NCI-H187 (cell line): Measurements from ENCODE around the gene SNRNP70.

Experiments
- DNase-seq, 2 experiments: peaks; one replicate each; lab custom pipeline; 2025; lab: John Stamatoyannopoulos, UW

Gene SNRNP70

DNA sequence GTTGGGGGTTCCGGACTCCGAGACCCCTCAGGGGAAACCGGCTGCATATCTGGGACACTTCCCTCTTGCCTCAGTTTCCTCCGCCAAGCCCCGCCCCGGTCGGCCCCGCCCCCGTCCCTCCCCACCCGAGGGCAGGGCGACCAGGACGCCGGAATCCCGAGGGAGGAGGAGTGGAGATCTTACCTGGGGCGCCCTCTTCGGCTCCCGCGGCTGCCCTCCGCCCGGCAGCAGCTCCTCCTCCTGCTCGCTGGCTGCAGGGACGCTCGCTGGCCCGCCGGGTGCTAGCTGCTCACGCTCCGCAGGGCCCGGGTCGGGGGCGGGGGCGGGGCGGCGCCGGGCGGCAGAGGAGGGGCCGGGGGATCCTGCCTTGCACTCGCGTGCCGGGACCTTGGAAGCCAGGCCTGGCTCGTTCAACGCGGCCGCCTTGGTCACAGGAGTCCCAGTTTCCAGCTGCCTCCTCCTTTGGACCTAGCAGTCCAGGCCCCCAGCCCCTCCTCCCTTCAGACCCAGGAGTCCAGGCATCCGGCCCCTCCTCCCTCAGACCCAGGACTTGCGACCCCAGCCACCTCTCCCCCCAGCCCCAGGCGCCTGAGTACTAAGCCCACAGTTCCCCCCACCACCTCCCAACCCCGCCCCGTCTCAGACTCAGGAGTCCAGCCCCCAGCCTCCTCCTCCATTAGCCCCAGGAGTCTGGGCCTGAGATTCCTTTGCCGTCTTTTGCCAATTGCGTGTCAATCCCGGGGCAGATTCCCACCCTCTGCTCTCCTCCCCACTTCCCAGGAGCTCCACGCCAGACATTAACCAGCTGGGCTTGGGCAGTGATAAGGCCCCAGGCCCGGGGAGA lies 20.3 kb upstream of the SNRNP70 start, which contains the start of gene NTF4:
TSS of gene NTF4 (minus strand) at position 51 of the 844 bp plus-strand sequence. CDS start 2,821 bp downstream, outside the sequence.
- DNase-seq: no peak

DNA sequence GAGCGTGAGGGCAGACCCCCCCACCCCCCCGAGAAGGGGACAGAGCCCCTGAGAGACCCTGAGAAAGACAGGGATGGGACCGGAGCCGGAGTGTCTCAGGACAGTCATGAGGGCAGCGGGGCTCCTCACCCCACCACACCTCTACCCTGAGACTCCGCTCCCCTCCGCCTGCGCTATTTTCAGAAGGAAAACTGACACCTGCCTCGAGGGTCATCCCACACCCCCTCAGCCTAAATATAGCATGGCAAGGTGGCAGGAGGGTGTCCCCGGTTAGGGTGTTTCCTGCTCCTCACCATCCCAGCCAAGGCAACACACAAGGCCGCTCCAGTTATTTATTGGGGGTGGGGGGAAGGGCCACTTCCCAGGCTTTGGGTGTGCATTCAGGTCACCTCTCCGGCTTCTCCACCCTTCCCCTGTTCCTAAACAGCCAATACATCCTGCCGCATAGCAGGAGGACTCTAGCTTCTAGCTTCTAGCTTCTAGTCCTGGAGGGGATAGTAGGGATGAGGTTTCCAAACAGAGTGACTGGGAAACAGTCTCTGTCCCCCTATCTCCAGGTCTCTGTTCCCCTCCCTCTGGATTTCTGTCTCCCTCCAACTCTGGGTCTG lies 19.2 kb upstream of the SNRNP70 start:
- DNase-seq: no peak

DNA sequence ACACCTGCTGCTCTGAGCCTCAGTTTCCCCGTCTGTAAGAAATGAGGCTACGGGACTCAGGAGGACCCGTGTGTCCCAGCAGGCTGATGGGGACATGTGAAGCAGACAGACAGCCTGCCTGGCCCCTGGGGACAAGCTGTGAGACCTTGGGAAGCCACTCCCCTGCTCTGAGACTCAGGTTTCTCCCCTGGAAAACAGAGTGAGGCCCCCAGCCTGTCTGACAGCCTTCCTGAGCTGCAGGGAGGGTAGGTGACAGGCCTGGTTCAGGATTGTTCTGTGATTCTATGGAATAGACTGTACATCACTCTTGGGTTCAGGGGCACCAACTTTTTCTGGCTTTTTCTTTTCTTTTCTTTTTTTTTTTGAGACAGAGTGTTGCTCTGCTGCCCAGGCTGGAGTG lies 17.7 kb upstream of the SNRNP70 start:
- no peak for DNase-seq

DNA sequence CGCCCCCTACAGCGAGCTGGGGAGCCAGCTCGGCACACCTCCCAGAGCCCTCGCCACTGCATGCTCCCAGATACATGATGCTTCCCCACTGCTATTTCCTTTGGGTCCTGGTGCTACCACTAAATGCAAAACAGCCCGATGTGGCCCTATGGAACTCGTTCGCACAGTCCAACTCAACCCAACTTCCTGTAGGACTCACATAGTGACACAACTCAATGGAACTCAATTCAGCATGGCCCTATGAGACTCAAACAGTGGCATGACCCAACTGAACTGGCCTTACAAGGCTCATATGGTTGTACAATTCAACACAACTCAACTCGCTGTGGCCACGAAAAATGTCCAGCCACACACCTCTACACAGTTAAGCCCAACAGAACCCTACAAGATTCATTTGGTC lies 16.2 kb upstream of the SNRNP70 start:
- DNase-seq: no peak

DNA sequence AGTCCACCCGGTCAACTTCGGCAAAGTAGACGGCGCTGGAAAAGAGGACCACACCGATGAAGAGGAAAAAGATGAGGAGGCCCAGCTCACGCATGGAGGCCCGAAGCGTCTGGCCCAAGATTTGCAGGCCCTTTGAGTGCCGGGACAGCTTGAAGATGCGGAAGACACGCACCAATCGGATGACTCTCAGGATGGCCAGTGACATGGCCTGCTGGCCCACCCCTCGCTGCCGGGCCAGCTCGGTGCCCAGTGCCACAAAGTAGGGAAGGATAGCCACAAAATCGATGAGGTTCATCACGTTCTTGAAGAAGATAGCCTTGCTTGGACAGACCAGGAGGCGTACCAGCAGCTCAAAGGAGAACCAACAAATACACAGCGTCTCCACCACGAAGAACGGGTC lies 14.8 kb upstream of the SNRNP70 start:
- DNase-seq: no peak

DNA sequence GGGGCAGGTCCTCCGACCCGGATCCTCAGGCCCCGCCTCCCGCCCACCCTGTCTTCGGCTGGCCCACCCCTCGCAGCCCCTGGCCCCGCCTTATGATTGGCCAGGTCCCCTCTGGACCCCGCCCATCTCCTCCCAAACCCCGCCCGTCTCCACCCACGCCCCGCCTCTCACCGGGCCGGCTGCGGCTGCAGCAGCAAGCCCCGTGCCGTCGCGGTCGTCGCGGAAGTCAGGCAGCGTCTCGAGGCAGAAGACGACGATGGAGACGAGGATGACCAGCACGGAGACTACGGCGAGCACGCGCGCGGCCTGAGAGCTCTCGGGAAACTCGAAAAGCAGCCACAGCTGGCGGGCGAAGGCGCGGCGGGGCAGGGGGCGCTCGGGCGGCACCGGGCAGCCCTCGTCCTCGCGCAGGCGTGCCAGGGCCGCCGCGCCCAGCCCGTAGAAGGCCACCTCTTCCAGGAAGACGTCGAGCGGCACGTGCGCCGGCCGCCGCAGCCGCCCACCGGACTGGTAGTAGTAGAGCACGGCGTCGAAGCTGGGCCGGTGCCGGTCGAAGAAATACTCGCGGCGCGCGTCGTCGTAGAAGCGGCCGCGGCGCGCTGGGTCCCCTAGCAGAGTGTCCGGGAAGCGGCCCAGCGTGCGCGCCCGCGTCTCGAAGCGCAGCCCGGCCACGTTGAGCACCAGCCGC lies 13.2 kb upstream of the SNRNP70 start:
- no peak for DNase-seq

DNA sequence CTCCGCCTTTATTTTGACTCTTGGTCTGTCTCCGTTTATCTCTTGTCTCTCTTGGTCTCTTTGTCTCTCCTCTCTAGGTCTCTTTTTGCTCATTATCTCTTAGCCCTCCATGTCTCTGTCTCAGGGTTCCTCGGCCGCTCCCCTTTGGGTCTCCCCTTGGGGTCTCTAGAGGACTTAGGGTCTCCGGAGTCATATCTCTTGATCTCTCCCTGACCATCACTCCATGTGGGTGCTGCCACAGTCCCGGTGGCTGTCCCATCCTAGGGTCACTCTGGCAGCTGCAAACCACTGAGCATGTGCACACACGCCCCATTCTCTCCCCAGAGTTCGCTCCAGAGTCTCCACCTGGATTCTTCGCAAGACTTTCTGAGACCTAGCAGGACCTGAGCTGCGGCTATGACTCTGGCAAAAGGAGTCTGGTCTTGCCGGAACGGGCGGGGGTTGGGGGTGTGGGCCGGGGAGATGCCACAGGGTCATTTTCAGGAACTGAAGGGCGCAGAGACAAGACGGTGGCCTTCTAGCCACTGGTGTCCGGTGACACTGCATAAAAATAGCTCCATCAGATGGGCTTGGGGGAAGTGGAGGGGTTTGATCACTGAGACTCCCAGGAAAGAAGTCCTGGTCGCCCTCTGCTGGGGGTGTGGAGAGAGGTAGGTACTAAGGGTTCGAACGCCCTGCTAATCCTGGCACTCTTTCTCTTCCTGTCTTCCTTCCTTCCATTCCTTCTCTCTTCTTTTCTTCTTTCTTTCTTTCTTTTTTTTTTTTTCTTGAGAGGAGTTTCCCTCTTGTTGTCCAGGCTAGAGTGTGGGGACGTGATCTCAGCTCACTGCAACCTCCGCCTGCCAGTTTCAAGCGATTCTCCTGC lies 11.5 kb upstream of the SNRNP70 start:
- DNase-seq: no peak

DNA sequence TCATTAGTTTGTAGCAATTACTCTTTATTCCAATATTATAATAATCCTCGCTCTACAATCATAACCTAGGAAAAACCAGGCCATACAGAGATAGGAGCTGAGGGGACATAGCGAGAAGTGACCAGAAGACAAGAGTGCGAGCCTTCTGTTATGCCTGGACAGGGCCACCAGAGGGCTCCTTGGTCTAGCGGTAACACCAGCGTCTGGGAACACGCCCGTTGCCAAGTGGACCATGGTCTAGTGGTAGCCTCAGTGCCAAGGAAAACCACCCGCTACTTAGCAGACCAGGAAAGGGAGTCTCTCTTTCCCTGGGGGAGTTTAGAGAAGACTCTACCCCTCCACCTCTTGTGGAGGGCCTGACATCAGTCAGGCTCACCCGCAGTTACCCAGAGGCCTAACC lies 10.4 kb upstream of the SNRNP70 start:
- DNase-seq: peak in 1 of 2 experiments; percentile 32

DNA sequence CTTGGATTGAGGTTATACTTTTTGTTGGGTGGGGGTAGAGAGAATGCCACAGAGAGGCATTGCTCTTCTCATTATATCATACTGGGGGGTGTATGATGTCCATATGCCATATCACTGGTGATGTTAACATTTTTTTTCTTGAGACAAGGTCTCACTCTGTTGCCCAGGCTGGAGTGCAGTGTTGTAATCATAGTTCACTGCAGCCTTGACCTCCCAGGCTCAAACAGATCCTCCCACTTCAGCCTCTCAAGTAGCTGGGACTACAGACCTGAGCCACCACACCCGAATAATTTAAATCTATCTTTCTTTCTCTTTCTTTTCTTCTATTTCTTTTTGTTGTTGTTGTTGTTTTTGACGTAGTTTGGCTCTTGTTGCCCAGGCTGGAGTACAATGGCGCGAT lies 4.9 kb upstream of the SNRNP70 start:
- DNase-seq: no peak

DNA sequence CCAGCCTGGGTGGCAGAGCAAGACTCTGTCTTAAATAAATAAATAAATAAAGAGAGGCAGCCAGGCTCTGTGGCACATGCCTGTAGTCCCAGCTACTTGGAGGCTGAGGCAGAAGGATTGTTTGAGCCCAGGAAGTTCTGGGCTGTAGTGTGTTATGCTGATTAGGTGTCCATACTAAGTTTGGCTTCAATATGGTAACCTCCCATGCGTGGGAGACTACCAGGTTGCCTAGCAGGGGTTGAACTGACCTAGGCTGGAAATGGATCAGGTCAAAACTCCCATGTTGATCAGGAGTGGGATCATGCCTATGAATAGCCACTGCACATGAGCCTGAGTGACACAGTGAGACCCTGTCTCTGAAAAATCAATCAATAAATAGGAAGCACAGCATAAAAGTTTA lies 4.0 kb upstream of the SNRNP70 start:
- DNase-seq: no peak

DNA sequence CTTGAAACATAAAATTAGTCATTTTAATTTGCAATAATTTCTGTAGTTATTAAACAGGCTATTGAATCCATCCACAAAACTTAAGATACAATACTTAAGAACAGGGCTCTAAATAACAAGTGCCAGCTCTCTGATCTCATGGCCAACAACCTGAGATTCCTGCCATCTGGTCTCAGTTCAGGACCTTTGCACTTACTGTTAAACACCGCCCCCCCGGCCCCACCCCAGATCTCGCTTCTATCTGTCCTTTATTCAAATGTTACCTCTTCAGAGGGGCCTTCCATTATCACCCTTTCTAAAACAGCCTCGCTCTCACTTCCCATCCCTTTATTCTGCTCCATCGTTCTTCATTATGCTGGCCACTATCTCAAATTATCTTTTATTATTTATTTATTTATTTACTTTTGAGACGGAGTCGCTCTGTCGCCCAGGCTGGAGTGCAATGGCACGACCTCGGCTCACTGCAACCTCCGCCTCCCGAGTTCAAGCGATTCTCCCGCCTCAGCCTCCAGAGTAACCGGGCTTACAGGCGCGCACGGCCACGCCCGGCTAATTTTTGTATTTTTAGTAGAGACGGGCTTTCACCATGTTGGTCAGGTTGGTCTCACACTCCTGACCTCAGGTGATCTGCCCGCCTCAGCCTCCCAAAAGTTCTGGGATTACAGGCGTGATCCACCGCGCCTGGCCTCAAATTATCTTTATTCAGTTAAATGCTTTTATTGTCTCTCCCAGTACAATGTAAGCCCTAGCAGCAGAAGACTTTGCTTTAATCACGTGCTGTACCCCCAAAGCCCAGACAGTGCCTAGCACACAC lies 838 bp upstream of the SNRNP70 start:
- no peak for DNase-seq

DNA sequence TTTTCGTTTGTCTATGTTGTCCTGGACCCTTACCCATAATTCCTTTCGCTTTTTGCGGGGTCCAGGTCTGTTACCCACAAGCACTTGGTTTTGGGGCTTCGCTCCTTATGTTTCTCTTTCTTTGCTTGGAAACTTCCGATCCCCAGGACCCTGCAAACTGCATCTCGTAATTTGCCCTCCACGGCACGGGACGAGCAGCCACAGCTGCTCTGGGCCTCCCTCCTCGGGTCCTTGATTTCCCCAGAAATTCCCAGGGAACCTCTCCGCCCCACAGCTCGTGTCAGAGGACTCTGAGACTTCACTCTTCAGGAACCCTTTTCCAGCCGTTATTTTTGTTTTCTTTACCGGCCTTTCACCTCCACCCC lies 599 bp downstream of the SNRNP70 start:
- no peak for DNase-seq

DNA sequence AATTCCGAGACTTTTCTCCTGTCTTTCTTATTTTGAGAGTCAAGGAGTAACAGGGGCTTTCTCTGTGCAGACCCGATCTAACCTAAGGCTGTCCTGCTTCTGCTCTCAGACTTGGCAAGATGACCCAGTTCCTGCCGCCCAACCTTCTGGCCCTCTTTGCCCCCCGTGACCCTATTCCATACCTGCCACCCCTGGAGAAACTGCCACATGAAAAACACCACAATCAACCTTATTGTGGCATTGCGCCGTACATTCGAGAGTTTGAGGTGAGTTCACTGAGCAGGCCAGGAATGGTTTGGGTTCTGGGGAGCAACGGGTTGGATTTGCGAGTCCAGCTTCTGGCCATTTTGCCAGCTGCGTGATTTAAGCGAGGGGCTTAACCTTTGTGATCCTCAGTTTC lies 1.0 kb downstream of the SNRNP70 start:
- no peak for DNase-seq

DNA sequence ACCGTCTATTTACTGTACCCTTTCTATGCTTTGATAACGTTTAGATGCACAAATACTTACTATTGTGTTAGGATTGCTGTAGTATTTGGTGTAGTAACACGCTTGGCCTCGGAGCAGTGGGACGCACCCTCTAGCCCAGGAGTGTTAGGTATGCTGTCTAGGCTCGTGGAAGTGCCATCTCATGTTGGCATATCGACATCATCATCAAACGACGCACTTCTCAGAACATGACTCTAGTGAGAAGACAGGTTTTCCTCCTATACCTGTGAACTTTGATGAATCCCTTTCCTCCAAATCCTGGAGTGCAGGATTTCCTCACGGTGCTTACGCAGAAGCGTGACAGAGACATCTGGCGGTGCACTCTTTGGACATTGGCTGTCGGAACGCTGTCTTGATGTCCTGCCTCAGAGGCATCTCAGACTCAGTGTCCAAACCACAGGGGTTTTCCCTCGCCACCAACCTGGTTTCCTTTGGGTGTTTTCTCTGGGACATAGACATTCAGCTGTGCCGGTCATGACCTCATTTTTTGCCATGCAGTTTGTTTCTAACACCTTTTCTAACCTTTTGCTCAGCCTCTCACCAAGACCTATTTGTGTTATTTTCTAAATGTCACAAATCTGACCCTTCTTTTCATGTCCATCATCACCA lies 6.3 kb downstream of the SNRNP70 start:
- no peak for DNase-seq

DNA sequence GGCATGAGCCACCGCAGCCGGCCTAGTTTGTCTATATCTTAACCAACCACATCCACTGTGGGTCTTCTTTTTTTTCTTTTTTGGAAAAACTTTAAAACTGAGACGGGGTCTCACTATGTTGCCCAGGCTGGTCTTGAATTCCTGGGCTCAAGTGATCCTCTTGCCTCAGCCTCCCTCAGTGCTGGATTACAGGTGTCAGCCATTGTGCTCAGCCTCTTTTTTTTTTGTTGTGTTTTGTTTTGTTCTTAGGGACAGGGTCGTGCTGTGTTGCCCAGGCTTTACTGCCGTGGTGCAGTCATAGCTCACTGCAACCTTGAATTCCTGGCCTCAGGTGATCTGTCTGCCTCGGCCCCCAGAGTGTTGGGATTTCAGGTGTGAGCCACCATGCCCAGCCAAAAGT lies 7.4 kb downstream of the SNRNP70 start:
- DNase-seq: no peak

DNA sequence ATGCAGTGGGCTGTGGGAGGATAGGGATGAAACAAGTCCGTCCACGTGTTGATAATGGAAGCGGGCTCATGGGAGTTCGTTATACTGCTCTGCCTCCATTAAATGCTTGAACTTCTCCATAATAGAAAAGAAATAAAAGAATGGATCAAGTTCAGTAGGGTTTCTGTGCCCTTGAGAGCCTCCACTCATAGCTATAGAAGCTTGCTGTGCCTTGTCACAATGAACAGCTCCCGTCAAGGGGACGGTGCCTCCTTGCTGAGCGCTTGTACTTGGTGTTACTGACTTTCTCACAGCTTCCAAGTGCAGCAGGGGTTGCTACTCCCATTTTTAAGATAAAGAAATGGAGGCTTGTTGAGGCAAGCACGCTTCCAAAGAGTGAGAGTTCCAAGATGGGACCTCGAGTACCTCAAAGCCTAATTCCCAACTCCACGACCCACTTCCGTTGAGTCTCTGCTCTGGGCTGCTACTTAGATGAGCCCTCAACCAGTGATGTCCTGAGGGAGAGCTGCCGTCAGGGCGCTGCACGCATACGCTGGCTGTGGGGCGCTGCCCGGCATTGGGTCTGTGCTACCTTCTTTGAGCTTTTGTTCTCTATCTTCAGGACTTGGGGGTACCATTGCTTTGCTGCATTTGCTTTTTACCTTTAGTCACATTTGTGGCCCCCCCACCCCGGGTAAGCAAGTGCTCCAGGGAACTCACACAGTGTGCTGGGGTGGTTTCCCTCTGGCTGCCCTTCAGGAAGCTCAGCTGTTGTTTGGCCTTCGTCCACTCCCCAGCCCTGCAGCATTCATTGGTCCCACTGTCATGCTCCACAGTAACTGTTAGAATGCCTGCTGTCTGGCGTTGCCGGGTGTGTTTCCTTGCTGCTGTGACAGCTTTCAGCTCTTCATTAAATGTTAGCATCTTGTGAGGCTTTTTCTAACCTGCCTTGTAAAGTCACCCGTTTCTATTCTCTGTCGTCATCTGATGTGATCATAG lies 9.5 kb downstream of the SNRNP70 start:
- DNase-seq: no peak

DNA sequence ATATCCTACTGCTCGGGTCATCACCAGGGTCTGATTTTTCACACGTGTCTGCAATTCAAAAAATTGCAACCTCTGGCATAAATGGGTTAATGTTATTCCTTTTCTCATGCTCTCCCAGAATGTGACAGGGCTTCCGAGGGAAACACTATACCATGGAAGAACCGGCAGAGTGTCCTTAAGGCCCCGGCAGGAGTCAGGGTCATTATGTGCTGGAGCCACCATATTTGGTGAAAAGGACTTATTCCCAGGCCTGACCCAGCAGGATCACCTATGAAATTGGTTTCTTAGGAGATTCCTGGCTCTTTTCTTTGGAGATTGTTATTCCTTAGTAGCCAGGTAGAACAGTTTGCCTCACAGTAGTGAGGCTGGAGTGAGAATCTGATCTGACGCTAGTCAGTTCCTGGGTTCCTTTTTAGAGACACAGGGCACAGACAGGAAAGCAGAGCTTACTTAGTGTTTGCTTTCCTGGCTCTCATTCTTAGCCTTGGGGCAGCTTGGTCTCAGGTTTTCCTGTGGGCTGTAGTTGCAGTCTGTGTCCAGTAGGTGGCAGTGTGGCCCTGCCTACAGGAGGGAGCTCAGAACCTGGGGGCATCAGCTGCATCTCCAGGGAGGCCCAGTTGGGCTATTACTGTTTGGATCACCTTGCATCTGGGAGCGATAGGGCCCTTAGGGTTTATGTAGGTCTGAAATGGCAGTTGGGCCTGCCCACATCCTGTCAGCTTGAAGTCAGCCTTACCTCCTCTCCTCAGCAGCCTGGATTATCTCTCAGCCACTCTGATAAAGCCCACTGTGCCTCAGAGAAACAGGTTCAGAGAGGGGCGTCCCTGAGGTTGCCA lies 12.4 kb downstream of the SNRNP70 start:
- peak; percentile 30 to 65 for DNase-seq

DNA sequence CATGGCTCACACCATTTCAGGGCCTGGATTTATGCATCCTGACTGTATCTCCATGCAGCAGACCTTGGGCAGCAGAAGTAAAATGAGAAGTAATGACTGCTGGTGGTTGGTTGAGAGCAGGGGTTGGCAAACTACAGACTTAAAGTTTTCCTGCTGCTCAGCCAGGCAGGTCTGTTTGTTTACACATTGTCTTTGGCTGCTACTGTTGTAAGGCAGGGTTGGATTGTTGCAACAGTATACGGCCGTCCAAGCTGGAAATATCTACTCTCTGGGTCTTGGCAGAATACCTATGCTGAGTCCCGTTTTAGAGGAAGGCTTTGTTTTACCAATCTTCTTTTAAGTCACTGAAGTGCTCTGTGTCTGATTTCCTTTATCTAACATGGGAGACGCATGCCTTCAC lies 13.5 kb downstream of the SNRNP70 start:
- no peak for DNase-seq

DNA sequence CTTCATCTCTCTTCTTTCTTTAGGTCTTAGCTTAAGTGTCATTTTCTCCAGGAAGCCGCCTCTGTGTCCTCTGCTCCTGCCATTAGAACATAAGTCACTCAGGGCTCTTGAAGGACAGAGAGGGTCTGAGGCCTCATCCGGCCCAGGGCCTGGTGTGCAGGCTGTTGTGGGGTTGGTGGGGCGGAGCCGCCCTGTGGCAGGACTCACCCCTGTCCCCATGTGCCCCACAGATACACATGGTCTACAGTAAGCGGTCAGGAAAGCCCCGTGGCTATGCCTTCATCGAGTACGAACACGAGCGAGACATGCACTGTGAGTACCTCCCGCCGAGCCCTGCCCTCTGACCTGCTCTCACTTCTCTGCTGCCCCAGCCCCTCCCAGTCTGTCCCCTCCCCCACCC lies 15.9 kb downstream of the SNRNP70 start:
- DNase-seq: no peak
